WTC11 (cell line): ENCODE measurements around the gene RETSAT. TPM values are rescaled to one million over a fixed set of nuclear protein-coding genes. Genes with fewer than 3 reads are reported as not detected.
"Not testable (repeated sequence)": the region's sequence is repeated elsewhere in the genome, so short reads cannot be mapped to it uniquely, and the experiment has no call there.

Source experiments
- ATAC-seq: fragments of 200-7000 bp; cut with Tn5 transposase; 2 replicates; pipeline ENCODE4 v1.10.0; 2021; ENCODE audit warnings: mild to moderate bottlenecking, moderate library complexity
- CTCF ChIA-PET: fragments of 300-600 bp; sonication (Branson Sonifier 250); formaldehyde crosslinking; loops from one replicate; lab custom pipeline; 2021; ENCODE audit warnings: antibody characterized with exemption; lab: Charles Lee
- POLR2A ChIA-PET: fragments of 350-600 bp; sonication (Branson Sonifier 250); formaldehyde crosslinking; loops from one replicate; lab custom pipeline; 2021; ENCODE audit warnings: antibody characterized with exemption; lab: Charles Lee
- DNase-seq: peaks from one replicate; pipeline ENCODE4 v3.0.0; 2021; ENCODE audit warnings: low spot score
- H3K27ac Mint-ChIP-seq: 2 replicates; pipeline ENCODE4 v1.8.0; 2021; ENCODE audit warnings: mixed read lengths
- H3K27me3 Mint-ChIP-seq: 2 replicates; pipeline ENCODE4 v1.8.0; 2021; ENCODE audit warnings: low read depth, mild to moderate bottlenecking, moderate library complexity, mixed read lengths
- H3K36me3 Mint-ChIP-seq: 2 replicates; pipeline ENCODE4 v1.8.0; 2021; ENCODE audit warnings: mixed read lengths
- H3K4me1 Mint-ChIP-seq: 2 replicates; pipeline ENCODE4 v1.8.0; 2022; ENCODE audit warnings: mixed read lengths
- H3K4me3 Mint-ChIP-seq: 2 replicates; pipeline ENCODE4 v1.8.0; 2021; ENCODE audit warnings: mild to moderate bottlenecking, moderate library complexity, mixed read lengths
- H3K9me3 Mint-ChIP-seq: 2 replicates; pipeline ENCODE4 v1.8.0; 2021; ENCODE audit warnings: mixed read lengths
- CREM ChIP-seq: sonication (generic); formaldehyde crosslinking; IDR thresholded peaks from 2 replicates; pipeline ENCODE4 v1.8.1; 2022; ENCODE audit warnings: mild to moderate bottlenecking, missing genetic modification reagents, moderate library complexity
- ELF4 ChIP-seq: sonication (generic); formaldehyde crosslinking; IDR thresholded peaks from 2 replicates; pipeline ENCODE4 v1.8.1; 2022; ENCODE audit warnings: low read depth, mild to moderate bottlenecking, moderate library complexity, missing genetic modification reagents
- FOXJ3 ChIP-seq: sonication (generic); formaldehyde crosslinking; IDR thresholded peaks from 2 replicates; pipeline ENCODE4 v1.9.0; 2021; ENCODE audit warnings: missing genetic modification reagents, mild to moderate bottlenecking, borderline replicate concordance
- FOXK1 ChIP-seq: sonication (generic); formaldehyde crosslinking; IDR thresholded peaks from 2 replicates; pipeline ENCODE4 v1.8.0; 2022; ENCODE audit warnings: mild to moderate bottlenecking, moderate library complexity, missing genetic modification reagents
- PRRX2 ChIP-seq: fragments of 250-450 bp; sonication (Bioruptor Pico); IDR thresholded peaks from 2 replicates; pipeline ENCODE4 v1.8.0; 2021; ENCODE audit warnings: mild to moderate bottlenecking
- TCF7 ChIP-seq: sonication (generic); formaldehyde crosslinking; IDR thresholded peaks from 2 replicates; pipeline ENCODE4 v1.8.0; 2022; ENCODE audit warnings: mild to moderate bottlenecking, low read depth, missing genetic modification reagents, moderate library complexity
- TEAD1 ChIP-seq: sonication (generic); formaldehyde crosslinking; IDR thresholded peaks from 2 replicates; pipeline ENCODE4 v1.8.0; 2022; ENCODE audit warnings: mild to moderate bottlenecking, missing genetic modification reagents
- TEAD4 ChIP-seq: sonication (generic); formaldehyde crosslinking; IDR thresholded peaks from 2 replicates; pipeline ENCODE4 v1.8.0; 2022; ENCODE audit warnings: mild to moderate bottlenecking, missing genetic modification reagents
- ZNF219 ChIP-seq: sonication (generic); formaldehyde crosslinking; IDR thresholded peaks from 2 replicates; pipeline ENCODE4 v1.8.0; 2023; ENCODE audit warnings: missing genetic modification reagents, mild to moderate bottlenecking, borderline replicate concordance
- ZNF232 ChIP-seq: sonication (generic); formaldehyde crosslinking; IDR thresholded peaks from 2 replicates; pipeline ENCODE4 v1.8.0; 2022; ENCODE audit warnings: mild to moderate bottlenecking, missing genetic modification reagents
- ZNF317 ChIP-seq: sonication (generic); formaldehyde crosslinking; IDR thresholded peaks from 2 replicates; pipeline ENCODE4 v1.8.1; 2023; ENCODE audit warnings: low read depth, mild to moderate bottlenecking, moderate library complexity, missing genetic modification reagents, borderline replicate concordance
- ZNF396 ChIP-seq: fragments of 250-450 bp; sonication (Bioruptor Pico); IDR thresholded peaks from 2 replicates; pipeline ENCODE4 v1.8.0; 2021; ENCODE audit warnings: mild to moderate bottlenecking, moderate library complexity, borderline replicate concordance
- total RNA-seq: library from RNA; stranded (reverse); gene quantifications from 3 replicates; pipeline ENCODE4 v1.2.3, GENCODE V29; 2021
- TF ChIP-seq, protein P1 (sequence below): sonication (generic); formaldehyde crosslinking; IDR thresholded peaks from 2 replicates; pipeline ENCODE4 v1.8.1; 2023; ENCODE audit warnings: mild to moderate bottlenecking, missing genetic modification reagents, moderate library complexity
- TF ChIP-seq, protein P2 (sequence below): sonication (generic); formaldehyde crosslinking; IDR thresholded peaks from 2 replicates; pipeline ENCODE4 v1.8.0; 2022; ENCODE audit warnings: mild to moderate bottlenecking, missing genetic modification reagents
- TF ChIP-seq, protein P3 (sequence below): sonication (generic); formaldehyde crosslinking; IDR thresholded peaks from 2 replicates; pipeline ENCODE4 v1.8.0; 2022; ENCODE audit warnings: mild to moderate bottlenecking, missing genetic modification reagents
- TF ChIP-seq, protein P4 (sequence below): sonication (generic); formaldehyde crosslinking; IDR thresholded peaks from 2 replicates; pipeline ENCODE4 v1.8.0; 2022; ENCODE audit warnings: mild to moderate bottlenecking, missing genetic modification reagents
- TF ChIP-seq, protein P5 (sequence below): sonication (generic); formaldehyde crosslinking; IDR thresholded peaks from 2 replicates; pipeline ENCODE4 v1.8.1; 2023; ENCODE audit warnings: mild to moderate bottlenecking, moderate library complexity, missing genetic modification reagents
- TF ChIP-seq, protein P6 (sequence below): sonication (generic); formaldehyde crosslinking; IDR thresholded peaks from 2 replicates; pipeline ENCODE4 v1.8.0; 2023; ENCODE audit warnings: missing genetic modification reagents, mild to moderate bottlenecking, borderline replicate concordance

The RETSAT gene
- total RNA-seq, 1 experiment from 2014 or later: 24.4 TPM

DNA sequence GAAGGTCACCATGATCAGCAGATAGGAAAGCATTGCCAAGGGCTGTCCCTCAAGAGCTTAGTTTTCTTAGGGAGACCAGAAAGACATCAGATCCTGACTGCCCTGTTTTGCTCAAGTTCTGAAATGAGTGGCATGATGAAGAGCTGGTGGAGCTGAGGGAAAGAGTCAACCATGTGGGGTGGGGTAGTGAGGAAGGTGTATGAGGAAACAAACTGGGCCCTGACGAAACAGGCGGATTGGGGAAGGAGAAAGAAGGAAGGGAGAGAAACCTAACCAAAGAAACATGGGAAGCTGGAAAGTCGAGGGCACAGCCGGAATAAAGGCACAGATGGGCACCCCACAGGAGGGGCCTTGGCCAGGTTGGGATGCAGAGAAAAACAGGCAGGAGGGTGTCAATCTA is 34.5 kb downstream of the RETSAT start:
- ChIA-PET CTCF (interaction anchor here (0.6 to 1.4 kb wide), 2 partner anchors 21 to 1488 kb away, joined by 3 read pairs; no protein-coding TSS in a partner anchor), POLR2A (no interaction called here)
- ATAC-seq (no peak), DNase-seq (no peak)
- no peak for TF ChIP-seq TCF7 (CRISPR knock-in tag)
- TF ChIP-seq ZNF396 (CRISPR knock-in tag): no peak
- no peak for TF ChIP-seq TEAD4 (CRISPR knock-in tag)
- TF ChIP-seq ELF4: no peak
- no peak for TF ChIP-seq CREM
- TF ChIP-seq, protein P1, sequence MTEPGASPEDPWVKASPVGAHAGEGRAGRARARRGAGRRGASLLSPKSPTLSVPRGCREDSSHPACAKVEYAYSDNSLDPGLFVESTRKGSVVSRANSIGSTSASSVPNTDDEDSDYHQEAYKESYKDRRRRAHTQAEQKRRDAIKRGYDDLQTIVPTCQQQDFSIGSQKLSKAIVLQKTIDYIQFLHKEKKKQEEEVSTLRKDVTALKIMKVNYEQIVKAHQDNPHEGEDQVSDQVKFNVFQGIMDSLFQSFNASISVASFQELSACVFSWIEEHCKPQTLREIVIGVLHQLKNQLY (CRISPR knock-in tag): no peak
- TF ChIP-seq, protein P2, sequence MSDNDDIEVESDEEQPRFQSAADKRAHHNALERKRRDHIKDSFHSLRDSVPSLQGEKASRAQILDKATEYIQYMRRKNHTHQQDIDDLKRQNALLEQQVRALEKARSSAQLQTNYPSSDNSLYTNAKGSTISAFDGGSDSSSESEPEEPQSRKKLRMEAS: no peak
- TF ChIP-seq, protein P3, sequence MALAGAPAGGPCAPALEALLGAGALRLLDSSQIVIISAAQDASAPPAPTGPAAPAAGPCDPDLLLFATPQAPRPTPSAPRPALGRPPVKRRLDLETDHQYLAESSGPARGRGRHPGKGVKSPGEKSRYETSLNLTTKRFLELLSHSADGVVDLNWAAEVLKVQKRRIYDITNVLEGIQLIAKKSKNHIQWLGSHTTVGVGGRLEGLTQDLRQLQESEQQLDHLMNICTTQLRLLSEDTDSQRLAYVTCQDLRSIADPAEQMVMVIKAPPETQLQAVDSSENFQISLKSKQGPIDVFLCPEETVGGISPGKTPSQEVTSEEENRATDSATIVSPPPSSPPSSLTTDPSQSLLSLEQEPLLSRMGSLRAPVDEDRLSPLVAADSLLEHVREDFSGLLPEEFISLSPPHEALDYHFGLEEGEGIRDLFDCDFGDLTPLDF (CRISPR knock-in tag): no peak
- no peak for TF ChIP-seq ZNF317
- no peak for TF ChIP-seq FOXJ3 (CRISPR knock-in tag)
- no peak for TF ChIP-seq ZNF219
- no peak for TF ChIP-seq TEAD1 (CRISPR knock-in tag)
- TF ChIP-seq, protein P4, sequence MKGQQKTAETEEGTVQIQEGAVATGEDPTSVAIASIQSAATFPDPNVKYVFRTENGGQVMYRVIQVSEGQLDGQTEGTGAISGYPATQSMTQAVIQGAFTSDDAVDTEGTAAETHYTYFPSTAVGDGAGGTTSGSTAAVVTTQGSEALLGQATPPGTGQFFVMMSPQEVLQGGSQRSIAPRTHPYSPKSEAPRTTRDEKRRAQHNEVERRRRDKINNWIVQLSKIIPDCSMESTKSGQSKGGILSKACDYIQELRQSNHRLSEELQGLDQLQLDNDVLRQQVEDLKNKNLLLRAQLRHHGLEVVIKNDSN (CRISPR knock-in tag): no peak
- Mint-ChIP-seq H3K4me1 (no peaks in the 10 kb centered on the region; the same call in 1 of the 2 replicates), H3K4me3 (no peak overlapping the region), H3K9me3 (no peaks in the 10 kb centered on the region), H3K27ac (no peak overlapping the region), H3K27me3 (no peaks in the 10 kb centered on the region), H3K36me3 (peaks cover 70% of the 10 kb centered on the region)

DNA sequence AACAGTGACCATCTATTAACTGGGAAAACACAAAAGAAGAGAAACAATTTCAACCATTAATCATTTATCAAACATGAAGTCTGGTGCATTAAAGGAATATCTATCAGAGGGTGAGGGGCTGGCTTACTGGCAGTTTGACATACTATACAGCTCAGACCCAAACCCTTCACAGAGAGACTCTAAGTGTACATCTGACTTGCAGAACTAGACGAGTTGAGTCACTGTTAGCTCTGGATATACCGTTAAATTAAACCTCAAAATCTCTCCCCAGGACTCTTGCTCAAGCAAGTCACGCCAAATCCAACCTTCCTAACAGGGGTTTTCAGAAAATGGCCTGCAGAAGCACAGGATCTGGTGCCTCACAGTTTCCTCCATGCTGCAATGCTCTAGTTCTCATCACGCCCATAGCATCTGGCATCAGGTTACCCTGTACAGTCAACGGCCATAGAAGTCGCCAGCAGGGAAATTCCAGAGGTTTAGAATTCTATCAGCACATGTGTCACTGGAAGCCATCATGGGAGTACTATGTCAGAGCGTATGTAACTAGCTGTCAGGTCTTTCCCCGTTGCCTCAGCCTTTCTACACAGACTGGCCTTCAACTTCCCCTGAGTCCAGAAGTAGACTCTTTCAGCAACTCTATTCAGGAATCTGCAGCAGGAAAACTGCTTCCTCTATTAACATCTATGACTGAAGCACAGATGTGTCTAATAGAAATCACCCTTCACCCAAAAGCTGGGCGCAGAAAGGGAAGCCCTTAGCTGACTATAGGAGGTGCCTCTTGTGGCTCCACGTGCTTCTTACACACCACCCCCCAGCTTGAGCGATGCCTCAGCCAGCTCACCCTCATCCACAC is 35.9 kb downstream of the RETSAT start:
- ATAC-seq: no peak
- H3K4me3 Mint-ChIP-seq: no peak overlapping the region

DNA sequence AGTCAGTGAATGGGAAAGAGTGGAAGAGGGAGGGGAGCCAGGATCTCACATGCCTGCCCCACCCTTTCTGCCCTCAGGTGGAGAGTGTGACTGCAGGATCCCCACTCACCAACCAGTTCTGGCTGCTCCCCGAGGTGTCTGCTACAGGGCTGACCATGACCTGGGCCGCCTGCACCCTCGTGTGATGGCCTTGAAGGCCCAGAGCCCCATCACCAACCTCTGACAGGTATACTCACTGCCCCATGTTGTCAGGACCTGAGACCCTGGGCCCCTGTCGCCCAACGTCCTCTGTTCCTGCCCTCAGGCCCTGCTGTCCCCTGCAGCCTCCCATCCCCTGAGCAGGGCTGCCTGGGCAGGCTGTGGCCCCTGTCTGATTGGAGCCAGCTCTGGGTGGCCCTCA is 38.4 kb downstream of the RETSAT start:
- DNase-seq, H3K9me3 Mint-ChIP-seq, H3K27me3 Mint-ChIP-seq, POLR2A ChIA-PET, H3K4me3 Mint-ChIP-seq, CTCF ChIA-PET, H3K27ac Mint-ChIP-seq, H3K4me1 Mint-ChIP-seq, ATAC-seq: not testable (repeated sequence)
- H3K36me3 Mint-ChIP-seq: peaks cover 34% of the 10 kb centered on the region

More for the DNA sequence above, 35.9 kb downstream of the RETSAT start:
- POLR2A ChIA-PET: interaction anchor here (0.6 kb wide), 1 partner anchor 53 kb away, joined by 3 read pairs; no protein-coding TSS in a partner anchor
- no peak overlapping the region for H3K27ac Mint-ChIP-seq
- peaks cover 57% of the 10 kb centered on the region for H3K36me3 Mint-ChIP-seq
- no peaks in the 10 kb centered on the region for H3K27me3 Mint-ChIP-seq
- H3K4me1 Mint-ChIP-seq: no peaks in the 10 kb centered on the region; the same call in 1 of the 2 replicates
- no peak for TF ChIP-seq ZNF232
- DNase-seq: no peak
- CTCF ChIA-PET: interaction anchor here (1.2 to 1.3 kb wide), 2 partner anchors 18 to 252 kb away, joined by 3 to 7 read pairs; no protein-coding TSS in a partner anchor
- no peaks in the 10 kb centered on the region for H3K9me3 Mint-ChIP-seq

DNA sequence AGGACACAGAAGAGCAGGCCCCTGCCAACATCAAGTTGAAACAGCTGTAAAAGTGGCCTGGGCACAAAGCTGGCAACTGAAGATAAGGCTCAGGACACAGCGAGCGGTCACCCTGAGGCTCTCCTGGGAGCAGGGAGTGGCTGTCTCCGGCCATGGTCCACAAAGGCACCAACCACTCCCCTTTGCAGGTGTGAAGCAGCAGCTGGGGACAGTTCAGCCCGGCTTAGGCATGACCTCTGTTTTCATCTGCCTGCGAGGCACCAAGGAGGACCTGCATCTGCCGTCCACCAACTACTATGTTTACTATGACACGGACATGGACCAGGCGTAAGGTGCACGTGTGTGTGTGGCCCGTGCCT is 39.5 kb downstream of the RETSAT start:
- ATAC-seq (no peak), DNase-seq (no peak)
- no peak overlapping the region for H3K4me3 Mint-ChIP-seq
- H3K27me3 Mint-ChIP-seq: no peaks in the 10 kb centered on the region
- CTCF ChIA-PET: interaction anchor here (0.6 to 2.3 kb wide), 3 partner anchors 152 to 263 kb away, joined by 3 to 12 read pairs (median 5); partner anchors contain the start of gene VAMP8
- H3K27ac Mint-ChIP-seq: no peak overlapping the region
- H3K9me3 Mint-ChIP-seq: no peaks in the 10 kb centered on the region
- peaks cover 29% of the 10 kb centered on the region for H3K36me3 Mint-ChIP-seq
- POLR2A ChIA-PET: interaction anchor here (1.1 kb wide), 1 partner anchor 38 kb away, joined by 3 read pairs; no protein-coding TSS in a partner anchor
- H3K4me1 Mint-ChIP-seq: peaks cover 6% of the 10 kb centered on the region
- TF ChIP-seq, protein P5, sequence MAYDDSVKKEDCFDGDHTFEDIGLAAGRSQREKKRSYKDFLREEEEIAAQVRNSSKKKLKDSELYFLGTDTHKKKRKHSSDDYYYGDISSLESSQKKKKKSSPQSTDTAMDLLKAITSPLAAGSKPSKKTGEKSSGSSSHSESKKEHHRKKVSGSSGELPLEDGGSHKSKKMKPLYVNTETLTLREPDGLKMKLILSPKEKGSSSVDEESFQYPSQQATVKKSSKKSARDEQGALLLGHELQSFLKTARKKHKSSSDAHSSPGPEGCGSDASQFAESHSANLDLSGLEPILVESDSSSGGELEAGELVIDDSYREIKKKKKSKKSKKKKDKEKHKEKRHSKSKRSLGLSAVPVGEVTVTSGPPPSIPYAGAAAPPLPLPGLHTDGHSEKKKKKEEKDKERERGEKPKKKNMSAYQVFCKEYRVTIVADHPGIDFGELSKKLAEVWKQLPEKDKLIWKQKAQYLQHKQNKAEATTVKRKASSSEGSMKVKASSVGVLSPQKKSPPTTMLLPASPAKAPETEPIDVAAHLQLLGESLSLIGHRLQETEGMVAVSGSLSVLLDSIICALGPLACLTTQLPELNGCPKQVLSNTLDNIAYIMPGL (CRISPR knock-in tag): no peak
- TF ChIP-seq PRRX2 (no peak), FOXK1 (CRISPR knock-in tag) (no peak)
- TF ChIP-seq, protein P6, sequence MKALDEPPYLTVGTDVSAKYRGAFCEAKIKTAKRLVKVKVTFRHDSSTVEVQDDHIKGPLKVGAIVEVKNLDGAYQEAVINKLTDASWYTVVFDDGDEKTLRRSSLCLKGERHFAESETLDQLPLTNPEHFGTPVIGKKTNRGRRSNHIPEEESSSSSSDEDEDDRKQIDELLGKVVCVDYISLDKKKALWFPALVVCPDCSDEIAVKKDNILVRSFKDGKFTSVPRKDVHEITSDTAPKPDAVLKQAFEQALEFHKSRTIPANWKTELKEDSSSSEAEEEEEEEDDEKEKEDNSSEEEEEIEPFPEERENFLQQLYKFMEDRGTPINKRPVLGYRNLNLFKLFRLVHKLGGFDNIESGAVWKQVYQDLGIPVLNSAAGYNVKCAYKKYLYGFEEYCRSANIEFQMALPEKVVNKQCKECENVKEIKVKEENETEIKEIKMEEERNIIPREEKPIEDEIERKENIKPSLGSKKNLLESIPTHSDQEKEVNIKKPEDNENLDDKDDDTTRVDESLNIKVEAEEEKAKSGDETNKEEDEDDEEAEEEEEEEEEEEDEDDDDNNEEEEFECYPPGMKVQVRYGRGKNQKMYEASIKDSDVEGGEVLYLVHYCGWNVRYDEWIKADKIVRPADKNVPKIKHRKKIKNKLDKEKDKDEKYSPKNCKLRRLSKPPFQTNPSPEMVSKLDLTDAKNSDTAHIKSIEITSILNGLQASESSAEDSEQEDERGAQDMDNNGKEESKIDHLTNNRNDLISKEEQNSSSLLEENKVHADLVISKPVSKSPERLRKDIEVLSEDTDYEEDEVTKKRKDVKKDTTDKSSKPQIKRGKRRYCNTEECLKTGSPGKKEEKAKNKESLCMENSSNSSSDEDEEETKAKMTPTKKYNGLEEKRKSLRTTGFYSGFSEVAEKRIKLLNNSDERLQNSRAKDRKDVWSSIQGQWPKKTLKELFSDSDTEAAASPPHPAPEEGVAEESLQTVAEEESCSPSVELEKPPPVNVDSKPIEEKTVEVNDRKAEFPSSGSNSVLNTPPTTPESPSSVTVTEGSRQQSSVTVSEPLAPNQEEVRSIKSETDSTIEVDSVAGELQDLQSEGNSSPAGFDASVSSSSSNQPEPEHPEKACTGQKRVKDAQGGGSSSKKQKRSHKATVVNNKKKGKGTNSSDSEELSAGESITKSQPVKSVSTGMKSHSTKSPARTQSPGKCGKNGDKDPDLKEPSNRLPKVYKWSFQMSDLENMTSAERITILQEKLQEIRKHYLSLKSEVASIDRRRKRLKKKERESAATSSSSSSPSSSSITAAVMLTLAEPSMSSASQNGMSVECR (CRISPR knock-in tag): no peak
